RWPE2 (cell line): ENCODE results near the gene TUBA4A.

ENCODE experiments used
- ATAC-seq: fragments of 200-7000 bp; cut with Tn5 transposase; 3 replicates; pipeline ENCODE4 v1.9.1; 2021; ENCODE audit warnings: low read depth
- DNase-seq: peaks from one replicate; pipeline ENCODE4 v3.0.0-alpha.2; 2020; ENCODE audit warnings: low spot score
- H3K27ac ChIP-seq: fragments of 450-650 bp; 2 replicates; pipeline ENCODE4 v1.5.1; 2017; ENCODE audit warnings: mild to moderate bottlenecking; ENCODE audit not compliant: poor library complexity, severe bottlenecking
- H3K27me3 ChIP-seq: fragments of 250-450 bp; sonication (Bioruptor Pico); 2 replicates; pipeline ENCODE4 v1.5.1; 2021; ENCODE audit warnings: mild to moderate bottlenecking, moderate library complexity; ENCODE audit not compliant: insufficient read depth, poor library complexity, severe bottlenecking
- H3K36me3 ChIP-seq: fragments of 250-450 bp; sonication (Bioruptor Pico); 2 replicates; pipeline ENCODE4 v1.5.1; 2020; ENCODE audit warnings: low read depth, mild to moderate bottlenecking, moderate library complexity
- H3K4me1 ChIP-seq: fragments of 250-450 bp; sonication (Bioruptor Pico); 2 replicates; pipeline ENCODE4 v1.5.1; 2021; ENCODE audit warnings: mild to moderate bottlenecking, moderate library complexity; ENCODE audit not compliant: insufficient read depth, poor library complexity, severe bottlenecking
- H3K4me3 ChIP-seq: fragments of 250-450 bp; sonication (Bioruptor Pico); 2 replicates; pipeline ENCODE4 v1.5.1; 2021; ENCODE audit warnings: mild to moderate bottlenecking, moderate library complexity; ENCODE audit not compliant: severe bottlenecking
- H3K9me3 ChIP-seq: fragments of 250-450 bp; sonication (Bioruptor Pico); 2 replicates; pipeline ENCODE4 v1.5.1; 2021; ENCODE audit warnings: mild to moderate bottlenecking, moderate library complexity; ENCODE audit not compliant: severe bottlenecking
- CTCF ChIP-seq: fragments of 450-650 bp; IDR thresholded peaks from one replicate; pipeline ENCODE4 v1.5.1; 2017; ENCODE audit warnings: mild to moderate bottlenecking, moderate library complexity; ENCODE audit not compliant: poor library complexity, severe bottlenecking

TUBA4A gene

GRCh38 chr2:219213026-219213415 lies 40.7 kb downstream of the TUBA4A start:
- ATAC-seq (no peak), DNase-seq (no peak)
- no peak for TF ChIP-seq CTCF
- Histone ChIP-seq H3K27ac (no peak overlapping the region), H3K4me3 (no peak overlapping the region), H3K36me3 (peaks cover 51% of the 10 kb centered on the region), H3K9me3 (no peaks in the 10 kb centered on the region), H3K4me1 (peaks cover 4% of the 10 kb centered on the region), H3K27me3 (no peaks in the 10 kb centered on the region)

GRCh38 chr2:219210886-219211362 lies 42.8 kb downstream of the TUBA4A start:
- H3K27ac ChIP-seq = no peak overlapping the region
- ATAC-seq (no peak), DNase-seq (no peak)
- H3K36me3 ChIP-seq = peaks cover 46% of the 10 kb centered on the region
- H3K9me3 ChIP-seq = no peaks in the 10 kb centered on the region
- no peak for TF ChIP-seq CTCF
- H3K27me3 ChIP-seq = no peaks in the 10 kb centered on the region
- H3K4me1 ChIP-seq = peaks cover 7% of the 10 kb centered on the region
- no peak overlapping the region for H3K4me3 ChIP-seq

GRCh38 chr2:219210196-219210885 lies 43.4 kb downstream of the TUBA4A start:
- no peak overlapping the region for H3K27ac ChIP-seq
- DNase-seq (no peak), ATAC-seq (no peak)
- TF ChIP-seq CTCF = no peak
- no peaks in the 10 kb centered on the region for H3K27me3 ChIP-seq
- peaks cover 7% of the 10 kb centered on the region for H3K4me1 ChIP-seq
- no peaks in the 10 kb centered on the region for H3K9me3 ChIP-seq
- H3K36me3 ChIP-seq = peaks cover 42% of the 10 kb centered on the region
- no peak overlapping the region for H3K4me3 ChIP-seq

- TF ChIP-seq CTCF = no peak
- peaks cover 7% of the 10 kb centered on the region for H3K4me1 ChIP-seq
- H3K36me3 ChIP-seq = peaks cover 33% of the 10 kb centered on the region
- H3K4me3 ChIP-seq = no peak overlapping the region
- no peaks in the 10 kb centered on the region for H3K9me3 ChIP-seq
- H3K27ac ChIP-seq = no peak overlapping the region
- no peaks in the 10 kb centered on the region for H3K27me3 ChIP-seq
- ATAC-seq (no peak), DNase-seq (no peak)
These were observed 44.2 kb downstream of the TUBA4A start for GRCh38 chr2:219209236-219210195.
